GM13977 (cell line): ENCODE measurements around the gene LSAMP.

Experiments used
- DNase-seq: peaks from one replicate; pipeline ENCODE4 v3.0.0; 2012; ENCODE audit warnings: low spot score
- in situ Hi-C: fragments of 300-500 bp; cut with MboI; formaldehyde crosslinking; loops from one replicate; pipeline ENCODE4 v1.12.0; 2022; ENCODE audit warnings: low sequenced_read_pairs, low pct_unique_long_range_greater_than_20kb, mixed read lengths, inconsistent platforms; ENCODE audit not compliant: unreplicated experiment
- TF ChIP-seq, protein P1 (sequence below): IDR thresholded peaks from 2 replicates; pipeline ENCODE4 v1.5.1; 2012; ENCODE audit warnings: mild to moderate bottlenecking, control low read depth; ENCODE audit not compliant: insufficient read depth; ENCODE audit errors: extremely low read depth, missing control alignments

Gene LSAMP

DNA sequence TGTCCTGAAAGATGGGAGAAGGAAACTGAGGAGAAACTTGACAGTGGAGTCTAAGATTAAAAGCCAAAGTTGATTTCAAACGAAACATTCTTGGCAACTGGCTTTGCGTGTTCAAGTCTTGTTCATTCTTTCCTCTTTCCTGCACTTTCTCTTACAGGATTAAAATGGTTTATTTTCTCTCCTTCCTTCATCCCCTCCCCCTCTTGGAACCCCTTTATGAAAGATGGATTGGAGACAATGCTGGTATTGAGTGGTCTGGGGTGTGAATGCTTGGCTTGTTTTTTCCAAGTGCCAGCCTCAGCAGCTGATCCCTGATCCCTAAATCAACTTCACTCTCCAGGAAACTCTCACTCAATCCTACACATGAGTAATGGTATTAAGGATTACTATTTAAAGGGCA lies 703 bp upstream of the LSAMP start:
- in situ Hi-C loops, result no loop called here
- TF ChIP-seq, protein P1, sequence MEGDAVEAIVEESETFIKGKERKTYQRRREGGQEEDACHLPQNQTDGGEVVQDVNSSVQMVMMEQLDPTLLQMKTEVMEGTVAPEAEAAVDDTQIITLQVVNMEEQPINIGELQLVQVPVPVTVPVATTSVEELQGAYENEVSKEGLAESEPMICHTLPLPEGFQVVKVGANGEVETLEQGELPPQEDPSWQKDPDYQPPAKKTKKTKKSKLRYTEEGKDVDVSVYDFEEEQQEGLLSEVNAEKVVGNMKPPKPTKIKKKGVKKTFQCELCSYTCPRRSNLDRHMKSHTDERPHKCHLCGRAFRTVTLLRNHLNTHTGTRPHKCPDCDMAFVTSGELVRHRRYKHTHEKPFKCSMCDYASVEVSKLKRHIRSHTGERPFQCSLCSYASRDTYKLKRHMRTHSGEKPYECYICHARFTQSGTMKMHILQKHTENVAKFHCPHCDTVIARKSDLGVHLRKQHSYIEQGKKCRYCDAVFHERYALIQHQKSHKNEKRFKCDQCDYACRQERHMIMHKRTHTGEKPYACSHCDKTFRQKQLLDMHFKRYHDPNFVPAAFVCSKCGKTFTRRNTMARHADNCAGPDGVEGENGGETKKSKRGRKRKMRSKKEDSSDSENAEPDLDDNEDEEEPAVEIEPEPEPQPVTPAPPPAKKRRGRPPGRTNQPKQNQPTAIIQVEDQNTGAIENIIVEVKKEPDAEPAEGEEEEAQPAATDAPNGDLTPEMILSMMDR, result no peak
- DNase-seq, result no peak

DNA sequence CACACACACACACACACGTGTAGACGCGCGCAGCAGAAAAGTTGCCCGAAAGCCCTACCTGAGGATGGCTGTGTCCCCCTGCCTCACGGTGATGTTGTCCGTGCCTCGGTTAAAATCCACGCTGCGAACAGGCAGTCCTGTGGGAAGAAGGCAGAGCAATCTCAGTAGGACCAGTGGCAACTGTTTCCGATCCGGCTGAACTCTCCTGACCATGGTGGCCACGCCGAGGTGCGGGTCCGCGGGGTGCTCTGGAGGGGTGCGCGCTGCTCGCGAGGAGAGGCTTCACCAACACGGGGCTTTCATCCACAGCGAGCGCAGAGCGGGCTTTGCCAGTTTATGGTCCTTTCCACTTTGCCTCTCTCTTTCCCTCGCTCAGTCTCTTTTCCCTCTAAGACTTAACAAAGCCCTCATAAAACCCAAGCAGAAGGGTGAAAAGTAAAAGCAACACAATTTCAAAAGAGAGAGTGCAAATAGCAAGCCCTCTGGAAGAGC lies 422 bp downstream of the LSAMP start:
- in situ Hi-C loops, result no loop called here
- DNase-seq, result no peak
- TF ChIP-seq, protein P1, result no peak

DNA sequence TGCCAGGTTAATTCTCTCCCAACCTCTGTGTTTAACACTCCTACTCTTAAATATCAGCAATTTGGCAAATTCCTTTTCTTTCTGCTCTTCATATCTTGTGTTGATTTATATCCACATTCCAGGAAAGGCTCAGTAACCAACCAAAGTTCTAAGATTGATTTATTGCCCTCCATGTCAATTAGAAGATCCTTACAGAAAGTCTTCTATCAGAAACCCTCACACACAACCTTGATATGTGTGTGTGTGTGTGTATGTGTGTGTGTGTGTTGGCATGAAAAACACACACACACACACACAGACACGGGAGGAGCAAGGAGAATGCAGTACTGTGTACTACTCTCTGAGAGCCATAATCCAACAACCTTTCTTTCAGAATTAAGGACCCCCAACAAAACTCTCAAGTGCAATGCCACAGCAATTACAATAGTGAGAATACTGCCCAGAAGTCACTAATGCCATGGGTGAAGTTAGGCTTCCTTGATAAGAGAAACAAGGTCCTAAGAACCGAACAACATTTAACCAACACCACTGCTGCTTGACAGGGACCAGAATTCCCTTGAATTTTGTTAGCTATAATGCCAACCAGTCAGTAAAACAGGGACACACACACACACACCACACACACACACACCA lies 1.1 kb downstream of the LSAMP start:
- no peak for DNase-seq
- TF ChIP-seq, protein P1, result no peak
- in situ Hi-C loops, result no loop called here

DNA sequence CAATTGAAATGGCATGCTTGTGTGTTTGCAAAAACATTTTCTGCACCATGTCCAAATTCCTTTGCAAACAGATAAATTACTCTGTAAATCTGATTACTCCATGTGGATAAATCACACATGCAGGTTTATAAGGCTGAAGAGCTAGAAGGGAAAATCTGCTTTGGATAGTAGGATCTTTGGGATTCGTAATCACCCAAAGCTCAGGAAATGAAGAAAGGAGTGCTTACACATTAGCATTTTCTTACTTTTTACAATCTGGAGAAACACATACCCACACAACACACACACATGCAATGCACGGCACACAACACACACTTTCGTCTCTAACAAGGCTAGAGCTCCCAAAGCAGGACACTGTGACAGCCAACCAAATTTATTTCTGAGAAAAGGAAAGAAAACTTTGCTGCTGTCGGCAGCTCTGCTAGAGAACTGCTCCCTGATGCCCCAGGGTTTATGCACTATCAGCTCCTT lies 2.1 kb downstream of the LSAMP start:
- no peak for DNase-seq
- TF ChIP-seq, protein P1, result no peak
- in situ Hi-C loops, result no loop called here

DNA sequence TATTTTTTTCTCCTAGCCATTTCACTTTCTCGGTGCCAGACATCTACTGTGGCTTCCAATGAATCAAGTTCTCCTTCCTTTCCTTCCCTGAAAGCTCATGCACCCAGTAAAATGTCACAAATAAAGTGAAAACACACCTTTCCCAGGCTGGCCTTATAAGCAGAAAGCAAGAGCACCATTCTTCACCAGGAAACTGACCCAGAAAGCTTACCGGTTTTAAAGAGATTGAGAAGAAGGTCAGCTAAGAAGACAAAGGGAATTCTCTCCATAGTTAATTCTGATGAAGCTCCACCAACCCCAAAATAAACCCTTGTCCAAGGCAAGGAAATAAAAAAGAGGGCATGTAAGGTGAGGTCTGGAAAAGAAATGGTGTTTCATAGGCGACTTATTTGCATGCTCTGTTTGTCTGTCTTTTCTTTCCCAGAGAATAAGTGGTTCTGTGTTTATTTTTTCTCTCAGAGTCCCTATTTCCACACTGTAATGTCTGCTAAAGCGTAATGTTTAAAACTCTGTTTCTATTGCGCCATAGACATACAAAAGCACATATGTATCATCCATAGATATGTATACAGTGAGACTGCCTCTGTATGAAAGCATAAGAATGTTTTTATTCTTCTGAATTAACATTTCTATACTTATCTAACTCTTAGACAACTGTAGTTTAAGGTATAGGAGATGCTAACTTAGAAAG lies 2.8 kb downstream of the LSAMP start:
- in situ Hi-C loops, result no loop called here
- no peak for DNase-seq

DNA sequence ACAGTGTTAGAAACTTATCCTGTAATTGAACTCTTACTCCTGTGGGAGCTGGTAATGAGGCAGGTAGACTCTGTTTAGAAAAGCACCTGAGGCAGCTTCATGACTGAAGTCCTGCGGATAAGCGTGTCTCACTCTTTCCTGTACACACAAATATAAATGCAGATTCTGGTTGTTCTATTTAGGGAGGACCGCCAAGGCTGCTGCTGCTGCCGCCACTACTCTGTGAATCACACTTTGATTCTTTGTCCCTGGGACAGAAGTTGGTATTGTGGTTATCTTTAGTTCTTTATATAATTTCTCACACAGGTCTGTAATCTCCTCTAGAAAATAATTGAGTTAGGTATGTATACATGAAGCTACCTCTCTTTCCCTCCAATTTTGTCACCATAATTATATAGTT lies 3.6 kb downstream of the LSAMP start:
- in situ Hi-C loops, result no loop called here
- no peak for DNase-seq
- TF ChIP-seq, protein P1, result no peak

More for the DNA sequence above, 2.8 kb downstream of the LSAMP start:
- TF ChIP-seq, protein P1, result no peak
